Inferior parietal cortex (tissue), 1 donor: ENCODE results near the gene DIAPH1.
"Not testable (repeated sequence)": the region's sequence is repeated elsewhere in the genome, so short reads cannot be mapped to it uniquely, and the experiment has no call there.

ENCODE experiments used
- DNase-seq: peaks from one replicate; pipeline ENCODE4 v3.0.0-alpha.2; 2016; ENCODE audit errors: extremely low spot score

The DIAPH1 gene

GRCh38 chr5:141609921-141610320, 8.9 kb downstream of the DIAPH1 start:
- not testable (repeated sequence) for DNase-seq

GRCh38 chr5:141609044-141609443, 9.8 kb downstream of the DIAPH1 start:
- no peak for DNase-seq

GRCh38 chr5:141608557-141608956, 10.2 kb downstream of the DIAPH1 start:
- no peak for DNase-seq

- DNase-seq, result no peak
These were observed 10.8 kb downstream of the DIAPH1 start for GRCh38 chr5:141608046-141608445.

- DNase-seq, result peak; percentile 59
These were observed 13.1 kb downstream of the DIAPH1 start for GRCh38 chr5:141605523-141606277.

- no peak for DNase-seq
These were observed 14.7 kb downstream of the DIAPH1 start for GRCh38 chr5:141603923-141604717.

- no peak for DNase-seq
These were observed 16.2 kb downstream of the DIAPH1 start for GRCh38 chr5:141602606-141603005.

- no peak for DNase-seq
These were observed 20.1 kb downstream of the DIAPH1 start for GRCh38 chr5:141598391-141599345.

GRCh38 chr5:141597814-141598213, 21.0 kb downstream of the DIAPH1 start:
- DNase-seq, result no peak

GRCh38 chr5:141597394-141597793, 21.4 kb downstream of the DIAPH1 start:
- no peak for DNase-seq

GRCh38 chr5:141596867-141597266, 21.9 kb downstream of the DIAPH1 start:
- DNase-seq, result no peak

GRCh38 chr5:141590127-141590526, 28.7 kb downstream of the DIAPH1 start:
- no peak for DNase-seq

GRCh38 chr5:141586246-141586645, 32.6 kb downstream of the DIAPH1 start:
- DNase-seq, result no peak

- DNase-seq, result no peak
These were observed 33.2 kb downstream of the DIAPH1 start for GRCh38 chr5:141585594-141585993.

GRCh38 chr5:141574122-141574510, 44.7 kb downstream of the DIAPH1 start:
- DNase-seq, result no peak

- DNase-seq, result no peak
These were observed 45.2 kb downstream of the DIAPH1 start for GRCh38 chr5:141573489-141574121.

GRCh38 chr5:141570655-141571054, 48.1 kb downstream of the DIAPH1 start:
- no peak for DNase-seq

GRCh38 chr5:141567513-141568117, 51.2 kb downstream of the DIAPH1 start:
- DNase-seq, result no peak

GRCh38 chr5:141565826-141566570, 52.8 kb downstream of the DIAPH1 start:
- no peak for DNase-seq

GRCh38 chr5:141564216-141564692, 54.5 kb downstream of the DIAPH1 start:
- peak; percentile 97 for DNase-seq
